NCI-H2227 (cell line): ENCODE measurements around the gene APOD.
A peak's percentile ranks its signal among the peaks of the same experiment; 100 is the strongest.

Source experiments
- DNase-seq: peaks from one replicate; lab custom pipeline; 2025; ENCODE audit not compliant: unreplicated experiment; lab: John Stamatoyannopoulos, UW

The APOD gene

DNA sequence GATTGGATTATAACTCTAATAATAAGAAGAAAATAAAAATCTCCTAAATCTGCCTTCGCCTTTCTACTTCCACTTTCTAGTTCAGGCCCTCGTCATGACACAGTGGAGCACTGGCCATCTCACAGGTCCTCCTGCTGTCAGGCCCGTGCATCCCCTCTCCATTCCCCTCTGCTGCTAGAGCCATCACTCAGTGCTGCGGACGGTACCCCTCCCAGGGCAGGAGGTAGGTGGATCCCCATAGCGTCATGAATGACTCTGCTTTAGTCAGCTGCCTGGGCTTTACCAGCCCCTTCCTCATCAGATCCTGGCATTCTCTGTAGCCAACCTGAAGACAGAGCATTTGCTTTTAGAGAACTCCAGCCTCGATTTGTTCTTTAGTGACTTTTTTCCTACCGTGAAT is 28.6 kb downstream of the APOD start:
- DNase-seq, result no peak

GRCh38 chr3:195554458-195554857 is 29.3 kb downstream of the APOD start:
- no peak for DNase-seq

DNA sequence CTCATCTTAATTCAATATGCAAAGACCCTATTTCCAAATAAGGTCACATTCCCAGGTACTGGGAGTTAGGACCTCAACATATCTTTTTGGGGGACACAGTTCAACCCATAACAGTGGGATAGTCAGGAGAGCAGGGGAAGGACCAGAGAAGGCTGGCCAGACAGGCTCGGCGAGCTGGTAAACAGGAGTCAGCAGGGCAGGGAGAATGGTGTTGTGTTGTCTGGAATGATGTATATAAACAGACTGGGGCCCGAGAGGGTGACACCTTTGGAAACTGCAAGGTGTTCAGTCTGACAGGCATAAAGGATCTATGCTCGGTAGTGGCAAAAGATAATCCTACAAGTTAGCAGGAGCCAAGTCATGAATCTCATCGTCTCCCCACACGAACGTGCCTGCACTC is 30.5 kb downstream of the APOD start:
- DNase-seq, result no peak

DNA sequence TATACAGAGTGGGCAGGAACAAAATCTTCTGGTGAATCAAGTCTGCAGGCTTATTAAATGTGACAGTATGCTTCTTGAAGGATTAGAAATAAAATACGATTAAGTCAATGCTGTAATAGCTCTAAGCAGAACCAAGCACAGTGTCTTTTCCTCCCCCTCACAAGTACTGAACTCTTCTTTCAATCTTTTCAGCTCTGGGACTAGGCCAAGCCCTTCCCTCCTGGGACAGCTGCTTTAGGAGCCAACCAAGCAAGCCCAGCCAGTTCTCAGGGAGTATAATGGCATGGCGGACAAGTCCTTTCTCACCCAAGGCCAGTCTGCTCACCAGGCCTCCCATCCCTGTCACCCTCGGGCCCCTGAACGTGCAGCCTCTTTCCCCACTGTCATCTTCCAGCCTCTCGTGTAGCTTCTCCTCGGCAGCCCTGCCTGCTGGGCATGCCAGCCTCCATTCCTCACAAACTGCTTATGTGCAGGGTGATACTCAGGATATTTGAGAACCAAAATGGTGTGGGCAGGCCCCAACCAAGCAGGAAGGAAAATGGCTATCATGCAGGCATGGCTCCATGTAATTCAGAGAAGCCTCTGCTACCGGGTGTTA is 32.3 kb downstream of the APOD start:
- DNase-seq, result no peak

GRCh38 chr3:195550723-195551122 is 33.0 kb downstream of the APOD start:
- DNase-seq, result no peak

DNA sequence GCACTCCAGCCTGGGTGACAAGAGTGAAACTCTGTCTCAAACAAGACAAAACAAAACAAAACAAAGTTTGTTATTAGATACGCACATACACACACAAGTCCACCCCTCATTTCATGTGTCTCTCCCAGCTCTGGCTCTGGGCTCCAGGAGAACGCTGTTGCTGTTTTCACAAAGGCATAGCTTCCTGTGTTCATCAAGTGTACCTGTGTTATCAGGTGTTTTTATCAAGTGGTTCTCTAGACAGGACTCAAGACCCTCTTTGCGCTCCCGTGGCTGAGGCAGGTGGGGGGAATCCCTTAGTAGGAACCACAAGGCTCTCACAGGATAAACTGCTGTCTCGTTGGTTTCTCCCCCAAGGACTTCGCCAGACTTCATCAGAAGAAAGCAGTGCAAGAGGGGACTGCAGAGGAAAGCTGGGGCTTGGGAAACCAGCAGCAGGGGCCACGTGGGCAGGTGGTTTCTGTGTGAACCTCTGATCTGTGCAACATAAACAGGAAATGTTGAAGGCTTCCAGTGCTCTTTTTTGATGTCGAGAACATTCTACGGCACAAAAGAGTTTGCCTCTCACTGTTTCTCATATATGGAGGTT is 33.7 kb downstream of the APOD start:
- no peak for DNase-seq

DNA sequence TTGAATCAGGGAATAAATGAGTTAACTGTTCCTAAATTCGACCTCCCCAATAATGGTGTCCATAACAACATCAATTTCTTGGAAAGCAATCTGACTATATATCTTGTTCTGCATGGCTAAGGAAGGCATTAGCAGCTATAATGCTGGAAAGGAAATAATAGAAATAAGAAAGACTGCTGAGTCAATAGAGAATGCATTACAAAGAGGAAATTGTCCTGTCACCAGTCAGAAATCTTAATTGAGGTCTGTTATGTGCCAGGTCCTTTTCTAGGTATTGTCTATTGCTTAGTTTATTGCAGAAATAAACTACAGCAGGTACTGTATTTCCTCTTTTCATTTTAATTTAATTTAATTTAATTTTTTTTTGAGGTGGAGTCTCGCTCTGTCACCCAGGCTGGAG is 34.8 kb downstream of the APOD start:
- DNase-seq, result no peak

DNA sequence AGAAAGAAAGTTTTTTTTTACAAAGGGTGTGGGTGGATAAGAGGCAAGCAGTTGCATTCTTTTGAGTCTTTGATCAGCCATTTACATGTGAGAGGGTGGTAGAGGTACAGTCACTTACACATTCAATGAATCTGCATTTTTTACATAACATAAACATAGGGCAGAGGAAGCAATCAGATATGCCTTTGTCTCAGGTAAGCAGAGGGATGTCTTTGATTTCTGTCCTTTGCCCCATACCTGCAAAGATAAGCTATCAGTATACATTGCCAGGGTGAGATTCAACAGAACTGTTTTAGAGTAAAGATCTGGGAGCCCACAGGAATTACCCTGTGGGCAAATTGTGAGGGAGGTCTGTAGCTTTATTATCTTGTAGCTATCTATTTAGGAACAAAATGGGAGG is 35.2 kb downstream of the APOD start:
- no peak for DNase-seq

DNA sequence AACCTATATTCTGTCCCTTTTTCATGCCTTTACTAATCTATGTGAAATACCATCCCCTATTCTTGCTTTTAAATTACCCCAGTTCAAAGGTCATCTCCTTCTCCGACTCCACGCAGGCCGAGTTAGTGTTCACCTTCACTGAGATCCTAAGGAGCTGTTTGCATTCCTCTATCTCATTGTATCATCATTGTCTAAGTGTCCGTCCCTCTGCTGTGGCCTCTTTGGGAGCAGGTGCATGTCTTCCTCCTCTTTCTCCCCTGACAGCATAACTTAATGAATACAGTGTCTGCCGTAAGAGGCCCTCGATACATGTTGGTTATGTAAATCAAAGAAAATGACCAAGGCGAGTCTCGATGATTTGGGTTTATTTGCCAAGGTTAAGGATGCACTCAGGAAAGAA is 35.7 kb downstream of the APOD start:
- peak; percentile 11 for DNase-seq

DNA sequence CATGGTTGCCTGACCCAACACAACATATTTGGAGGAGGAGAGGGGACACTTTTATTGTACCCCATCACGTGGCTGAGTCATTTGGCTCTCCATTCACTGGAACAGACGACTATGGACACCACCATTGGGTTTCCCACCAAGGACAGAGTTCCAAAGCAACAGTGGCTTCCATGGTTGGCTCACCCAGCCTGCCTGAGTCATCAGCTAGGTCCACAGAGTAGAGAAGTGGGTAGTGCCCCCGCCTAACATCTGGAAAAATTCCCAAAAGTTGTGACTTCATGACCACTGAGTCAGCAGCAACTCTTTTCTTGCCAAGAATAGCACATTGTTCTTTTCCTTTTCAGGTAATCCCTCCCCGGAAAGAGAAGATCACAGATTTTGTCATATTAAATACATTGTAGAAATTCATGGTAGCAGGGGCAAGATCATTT is 37.6 kb downstream of the APOD start:
- no peak for DNase-seq

DNA sequence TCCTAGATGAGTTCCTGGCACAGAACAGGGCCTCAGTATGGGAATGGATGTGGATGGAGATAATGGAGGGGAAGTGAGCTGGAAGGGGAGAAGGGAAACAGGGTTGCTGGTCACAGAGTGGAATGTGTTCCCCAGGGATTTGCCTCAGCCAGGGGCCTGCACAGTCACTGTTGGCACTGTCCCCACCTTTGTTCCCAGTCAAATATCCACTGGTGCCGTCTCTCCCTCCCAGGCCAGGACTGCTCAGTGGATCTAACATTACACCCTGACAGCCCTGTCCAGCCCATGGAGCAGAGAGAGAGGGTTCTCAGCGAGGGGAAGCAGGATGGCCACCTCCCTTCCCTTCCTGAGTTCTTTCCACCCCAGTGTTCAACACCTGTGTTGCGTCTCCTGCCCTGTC is 39.1 kb downstream of the APOD start:
- DNase-seq, result no peak

GRCh38 chr3:195544230-195544536 is 39.6 kb downstream of the APOD start:
- DNase-seq, result no peak

- peak; percentile 77 for DNase-seq
These were observed 40.1 kb downstream of the APOD start for GRCh38 chr3:195543500-195544229.

- peak; percentile 95 for DNase-seq
These were observed 40.8 kb downstream of the APOD start, which contains the start of gene PPP1R2 for GRCh38 chr3:195542698-195543499. PPP1R2 (minus strand) TSS chr3:195543325; CDS start chr3:195543025, 300 bp downstream.

GRCh38 chr3:195542316-195542697 is 41.4 kb downstream of the APOD start:
- DNase-seq, result peak; percentile 16

GRCh38 chr3:195540511-195540910 is 43.2 kb downstream of the APOD start:
- DNase-seq, result no peak

GRCh38 chr3:195540027-195540426 is 43.7 kb downstream of the APOD start:
- DNase-seq, result no peak

DNA sequence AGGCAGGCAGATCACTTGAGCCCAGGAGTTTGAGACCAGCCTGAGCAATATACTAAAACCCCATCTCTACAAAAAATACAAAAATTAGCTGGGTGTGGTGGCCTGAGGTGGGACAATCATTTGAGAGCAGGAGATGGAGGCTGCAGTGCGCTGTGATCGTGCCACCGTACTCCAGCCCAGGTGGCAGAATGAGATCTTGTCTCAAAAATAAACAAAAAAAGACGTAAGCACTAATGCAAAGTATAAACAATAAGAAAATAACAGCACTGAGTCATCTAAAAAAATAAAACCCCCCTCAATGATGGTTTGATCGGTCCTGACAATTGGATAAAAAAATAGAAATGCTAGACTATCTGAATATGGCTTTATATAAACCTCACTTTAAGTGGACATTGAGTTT is 44.3 kb downstream of the APOD start:
- DNase-seq, result no peak

GRCh38 chr3:195537995-195538394 is 45.7 kb downstream of the APOD start:
- no peak for DNase-seq

- no peak for DNase-seq
These were observed 48.4 kb downstream of the APOD start for GRCh38 chr3:195535293-195535692.

GRCh38 chr3:195532834-195533233 is 50.9 kb downstream of the APOD start:
- no peak for DNase-seq

DNA sequence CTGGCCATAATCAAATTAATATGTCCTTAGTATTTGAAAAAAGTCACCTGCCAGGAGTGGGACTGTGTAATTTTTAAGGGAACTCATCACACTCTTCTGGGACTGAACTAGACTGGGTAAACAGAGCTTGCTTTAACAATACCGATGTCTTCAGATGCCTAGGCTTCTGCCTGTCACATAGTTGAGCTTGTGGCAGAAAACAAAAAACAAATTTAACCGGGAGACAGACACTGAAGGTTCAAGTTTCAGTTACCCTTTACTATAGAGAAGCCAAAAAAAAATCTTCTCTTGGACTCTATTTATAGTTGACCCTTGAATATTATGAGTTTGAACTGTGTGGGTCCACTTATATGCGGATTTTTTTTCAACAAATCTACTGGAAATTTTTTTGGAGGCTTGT is 51.4 kb downstream of the APOD start:
- DNase-seq, result no peak
